Measurements from ENCODE around the gene FOLR3.
"Not testable (repeated sequence)": the region's sequence is repeated elsewhere in the genome, so short reads cannot be mapped to it uniquely, and the experiment has no call there.

FOLR3 gene

DNA sequence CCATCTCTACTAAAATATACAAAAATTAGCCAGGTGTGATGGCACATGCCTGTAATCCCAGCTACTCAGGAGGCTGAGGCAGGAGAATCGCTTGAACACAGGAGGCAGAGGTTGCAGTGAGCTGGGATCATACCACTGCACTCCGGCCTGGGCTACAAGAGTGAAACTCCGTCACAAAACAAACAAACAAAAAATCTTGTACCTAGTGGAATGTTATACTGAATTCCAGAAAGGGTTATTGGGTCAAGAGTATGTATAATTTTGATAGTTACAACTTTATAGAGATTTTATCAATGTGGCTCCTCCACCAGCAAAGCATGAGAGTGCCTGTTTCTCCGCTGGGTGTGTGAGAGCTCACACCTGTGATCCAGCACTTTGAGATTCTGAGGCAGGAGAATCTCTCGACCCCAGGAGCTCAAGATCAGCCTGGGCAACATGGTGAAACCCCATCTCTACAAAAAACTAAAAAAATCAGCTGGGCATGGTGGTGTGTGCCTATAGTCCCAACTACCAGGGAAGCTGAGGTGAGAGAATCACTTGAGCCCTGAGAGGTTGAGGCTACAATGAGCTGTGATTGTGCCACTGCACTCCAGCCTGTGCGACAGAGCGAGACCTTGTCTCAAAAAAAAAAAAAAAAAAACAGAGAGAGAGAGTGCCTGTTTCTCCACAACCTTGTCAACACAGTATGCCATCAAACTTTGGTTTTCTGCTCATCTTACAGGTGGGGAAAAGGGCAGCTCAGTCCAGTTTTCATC is 43.7 kb downstream of the FOLR3 start:
- no peaks in the 10 kb centered on the region for H3K27me3 ChIP-seq (replicated peaks; ENCODE audit: control insufficient read depth, insufficient read depth, low read length, poor library complexity, severe bottlenecking)
- H3K36me3 ChIP-seq (ENCODE audit: control insufficient read depth, insufficient read depth, low read length), result no peaks in the 10 kb centered on the region
- no peaks in the 10 kb centered on the region for H3K4me1 ChIP-seq (ENCODE audit: control insufficient read depth, insufficient read depth, low read length, poor library complexity, severe bottlenecking)
- no peaks in the 10 kb centered on the region for H3K9me3 ChIP-seq (ENCODE audit: control insufficient read depth, low read length)
- no peak overlapping the region for H3K4me3 ChIP-seq (ENCODE audit: insufficient read depth, low read depth, low read length, poor library complexity, severe bottlenecking)
- no peak for DNase-seq
- H3K27ac ChIP-seq (ENCODE audit: insufficient read depth, low read length, poor library complexity, severe bottlenecking), result no peak overlapping the region

DNA sequence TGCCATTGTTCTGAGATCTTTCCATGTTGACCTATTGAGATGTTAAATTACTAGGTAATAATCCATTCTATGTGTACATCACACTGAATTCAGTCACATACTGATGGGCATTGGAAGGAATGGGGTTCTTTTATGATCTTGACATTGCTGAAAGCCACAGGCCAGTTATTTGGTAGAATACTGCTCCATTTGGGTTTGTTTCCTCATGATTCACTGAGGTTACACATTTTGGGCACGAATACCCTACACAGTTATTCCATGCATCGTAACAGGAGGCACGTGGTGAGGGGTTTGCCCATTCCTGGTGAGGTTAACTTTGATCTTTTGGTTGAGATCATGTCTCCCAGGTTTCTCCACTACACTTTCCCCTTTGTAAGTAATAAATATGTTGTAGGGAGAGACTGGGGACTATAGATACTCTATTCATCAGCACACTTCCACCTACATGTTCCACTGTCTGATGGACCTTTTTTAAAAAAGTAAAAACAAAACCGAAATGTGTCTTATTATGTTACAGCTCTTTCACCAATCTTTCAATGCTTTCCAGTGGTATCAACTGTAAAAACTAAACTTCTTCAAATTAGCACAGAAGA is 44.4 kb downstream of the FOLR3 start:
- no peaks in the 10 kb centered on the region for H3K4me1 ChIP-seq (ENCODE audit: control insufficient read depth, insufficient read depth, low read length, poor library complexity, severe bottlenecking)
- H3K9me3 ChIP-seq (ENCODE audit: control insufficient read depth, low read length), result no peaks in the 10 kb centered on the region
- H3K36me3 ChIP-seq (ENCODE audit: control insufficient read depth, insufficient read depth, low read length), result no peaks in the 10 kb centered on the region
- no peak for DNase-seq
- no peak overlapping the region for H3K4me3 ChIP-seq (ENCODE audit: insufficient read depth, low read depth, low read length, poor library complexity, severe bottlenecking)
- no peaks in the 10 kb centered on the region for H3K27me3 ChIP-seq (replicated peaks; ENCODE audit: control insufficient read depth, insufficient read depth, low read length, poor library complexity, severe bottlenecking)
- no peak overlapping the region for H3K27ac ChIP-seq (ENCODE audit: insufficient read depth, low read length, poor library complexity, severe bottlenecking)

DNA sequence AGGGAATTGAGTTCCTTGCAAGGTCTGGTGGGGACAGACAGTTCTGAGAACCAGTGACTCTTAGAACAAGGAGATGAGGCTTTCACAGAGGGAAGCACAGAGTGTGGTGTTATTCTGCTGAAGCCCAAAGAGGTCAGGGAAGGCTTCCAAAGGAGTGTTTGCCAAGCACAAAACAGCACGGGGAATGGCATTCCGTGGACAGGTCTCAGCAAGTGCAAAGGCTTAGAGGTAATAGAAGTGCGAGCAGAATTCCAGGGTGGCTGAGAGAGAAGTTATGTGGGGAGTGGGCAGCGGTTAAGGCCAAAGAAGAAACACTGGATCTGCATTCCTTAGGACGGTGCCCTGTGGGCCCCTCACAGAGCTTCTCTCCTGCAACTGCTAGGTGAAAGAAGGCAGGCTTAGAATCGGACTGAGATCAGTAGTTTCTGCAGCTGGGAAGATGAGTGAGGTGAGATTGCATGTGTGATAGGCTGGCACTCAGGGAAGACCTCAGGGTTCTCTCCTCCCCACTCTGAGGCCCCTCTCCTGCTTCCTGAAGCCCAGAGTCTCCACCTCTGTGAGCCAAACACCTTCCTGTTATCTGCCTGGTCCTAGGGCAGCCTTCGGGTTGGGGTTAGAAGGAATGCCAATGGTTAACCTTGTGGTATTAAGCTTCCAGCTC is 45.5 kb downstream of the FOLR3 start:
- H3K27me3 ChIP-seq (replicated peaks; ENCODE audit: control insufficient read depth, insufficient read depth, low read length, poor library complexity, severe bottlenecking); H3K27ac ChIP-seq (ENCODE audit: insufficient read depth, low read length, poor library complexity, severe bottlenecking); H3K4me1 ChIP-seq (ENCODE audit: control insufficient read depth, insufficient read depth, low read length, poor library complexity, severe bottlenecking); H3K9me3 ChIP-seq (ENCODE audit: control insufficient read depth, low read length); H3K4me3 ChIP-seq (ENCODE audit: insufficient read depth, low read depth, low read length, poor library complexity, severe bottlenecking); H3K36me3 ChIP-seq (ENCODE audit: control insufficient read depth, insufficient read depth, low read length); DNase-seq: not testable (repeated sequence)

DNA sequence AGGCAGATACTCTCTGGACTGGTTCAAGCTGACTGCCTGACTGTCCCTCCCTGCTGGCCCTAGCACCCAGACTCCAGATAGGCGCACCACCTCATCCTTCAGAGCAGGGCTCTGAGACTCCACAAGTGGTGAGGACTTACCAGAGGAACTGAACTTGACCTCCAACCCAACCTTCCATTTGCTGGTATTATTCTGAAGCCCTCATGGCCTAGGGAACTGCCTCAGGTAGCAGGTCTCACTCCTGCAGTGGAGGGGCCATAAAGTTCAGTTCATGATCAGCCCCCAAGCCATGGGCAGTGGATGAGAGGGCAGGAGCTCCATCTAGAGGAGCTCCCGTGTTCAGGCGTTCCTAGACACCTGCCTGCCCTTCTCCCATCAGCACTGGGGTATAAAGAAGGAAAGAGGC is 46.0 kb downstream of the FOLR3 start:
- not testable (repeated sequence) for H3K4me1 ChIP-seq (ENCODE audit: control insufficient read depth, insufficient read depth, low read length, poor library complexity, severe bottlenecking); H3K36me3 ChIP-seq (ENCODE audit: control insufficient read depth, insufficient read depth, low read length); H3K9me3 ChIP-seq (ENCODE audit: control insufficient read depth, low read length); DNase-seq; H3K27me3 ChIP-seq (replicated peaks; ENCODE audit: control insufficient read depth, insufficient read depth, low read length, poor library complexity, severe bottlenecking); H3K4me3 ChIP-seq (ENCODE audit: insufficient read depth, low read depth, low read length, poor library complexity, severe bottlenecking); H3K27ac ChIP-seq (ENCODE audit: insufficient read depth, low read length, poor library complexity, severe bottlenecking)

DNA sequence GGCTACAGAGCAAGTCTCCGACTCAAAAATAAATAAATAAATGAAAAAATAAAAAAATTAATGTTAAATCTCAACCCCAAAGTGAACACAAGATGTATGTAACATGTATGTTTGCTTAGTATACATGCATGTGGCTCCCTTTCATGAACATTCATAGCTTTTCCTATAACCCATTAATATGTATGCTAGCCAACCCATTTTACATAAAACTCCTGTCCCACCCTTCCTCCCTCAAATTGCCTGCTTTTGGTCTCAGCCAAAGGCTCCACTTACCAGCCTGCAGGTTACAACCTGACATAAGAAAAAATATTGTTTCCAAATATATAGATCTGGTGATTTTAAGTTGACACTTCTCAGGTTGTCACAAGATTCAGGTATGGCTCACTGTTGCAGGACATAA is 52.7 kb downstream of the FOLR3 start:
- DNase-seq, result no peak
- H3K27me3 ChIP-seq (replicated peaks; ENCODE audit: control insufficient read depth, insufficient read depth, low read length, poor library complexity, severe bottlenecking), result no peaks in the 10 kb centered on the region
- H3K36me3 ChIP-seq (ENCODE audit: control insufficient read depth, insufficient read depth, low read length), result no peaks in the 10 kb centered on the region
- no peak overlapping the region for H3K4me3 ChIP-seq (ENCODE audit: insufficient read depth, low read depth, low read length, poor library complexity, severe bottlenecking)
- H3K4me1 ChIP-seq (ENCODE audit: control insufficient read depth, insufficient read depth, low read length, poor library complexity, severe bottlenecking), result no peaks in the 10 kb centered on the region
- H3K27ac ChIP-seq (ENCODE audit: insufficient read depth, low read length, poor library complexity, severe bottlenecking), result no peak overlapping the region
- H3K9me3 ChIP-seq (ENCODE audit: control insufficient read depth, low read length), result no peaks in the 10 kb centered on the region
